ENCODE data around the gene UNC13D.

UNC13D gene

DNA sequence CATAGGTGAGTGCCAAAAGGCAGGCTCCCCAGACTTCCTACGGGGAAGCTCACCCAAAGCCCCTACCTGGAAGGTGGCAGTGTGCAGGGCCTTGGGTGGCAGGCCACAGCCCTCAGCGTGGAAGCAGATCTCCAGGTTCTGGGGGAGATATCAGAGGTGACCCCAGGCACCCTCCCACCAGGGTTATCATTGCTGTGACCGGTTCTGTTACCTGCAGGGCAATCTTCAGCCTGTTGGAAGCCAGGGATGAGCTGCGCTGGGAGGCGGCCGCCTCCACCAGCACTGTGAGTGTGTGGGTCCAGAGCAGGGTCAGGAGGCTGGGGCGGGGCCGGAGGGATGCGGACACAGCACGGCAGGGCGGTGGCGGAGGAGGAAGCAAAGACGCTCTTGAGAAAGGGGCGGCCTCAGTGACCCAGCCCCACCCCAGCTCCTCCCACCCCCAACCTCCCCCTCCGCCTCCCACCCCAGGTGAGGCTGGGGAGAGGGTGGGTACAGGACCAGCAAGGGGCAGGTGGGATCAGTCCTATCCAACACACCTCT, 13.1 kb downstream of the UNC13D start:
- H3K4me3 ChIP-seq (ENCODE audit: low read depth, low read length): no peak overlapping the region
- in situ Hi-C loops (cut with HindIII; ENCODE audit: low sequenced_read_pairs): no loop called here
- DNase-seq (ENCODE audit: low read depth, low spot score): no peak
- TF ChIP-seq, protein P1, sequence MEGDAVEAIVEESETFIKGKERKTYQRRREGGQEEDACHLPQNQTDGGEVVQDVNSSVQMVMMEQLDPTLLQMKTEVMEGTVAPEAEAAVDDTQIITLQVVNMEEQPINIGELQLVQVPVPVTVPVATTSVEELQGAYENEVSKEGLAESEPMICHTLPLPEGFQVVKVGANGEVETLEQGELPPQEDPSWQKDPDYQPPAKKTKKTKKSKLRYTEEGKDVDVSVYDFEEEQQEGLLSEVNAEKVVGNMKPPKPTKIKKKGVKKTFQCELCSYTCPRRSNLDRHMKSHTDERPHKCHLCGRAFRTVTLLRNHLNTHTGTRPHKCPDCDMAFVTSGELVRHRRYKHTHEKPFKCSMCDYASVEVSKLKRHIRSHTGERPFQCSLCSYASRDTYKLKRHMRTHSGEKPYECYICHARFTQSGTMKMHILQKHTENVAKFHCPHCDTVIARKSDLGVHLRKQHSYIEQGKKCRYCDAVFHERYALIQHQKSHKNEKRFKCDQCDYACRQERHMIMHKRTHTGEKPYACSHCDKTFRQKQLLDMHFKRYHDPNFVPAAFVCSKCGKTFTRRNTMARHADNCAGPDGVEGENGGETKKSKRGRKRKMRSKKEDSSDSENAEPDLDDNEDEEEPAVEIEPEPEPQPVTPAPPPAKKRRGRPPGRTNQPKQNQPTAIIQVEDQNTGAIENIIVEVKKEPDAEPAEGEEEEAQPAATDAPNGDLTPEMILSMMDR (IDR thresholded peaks at IDR 0.05; ENCODE audit: low read depth, low read length): no peak

DNA sequence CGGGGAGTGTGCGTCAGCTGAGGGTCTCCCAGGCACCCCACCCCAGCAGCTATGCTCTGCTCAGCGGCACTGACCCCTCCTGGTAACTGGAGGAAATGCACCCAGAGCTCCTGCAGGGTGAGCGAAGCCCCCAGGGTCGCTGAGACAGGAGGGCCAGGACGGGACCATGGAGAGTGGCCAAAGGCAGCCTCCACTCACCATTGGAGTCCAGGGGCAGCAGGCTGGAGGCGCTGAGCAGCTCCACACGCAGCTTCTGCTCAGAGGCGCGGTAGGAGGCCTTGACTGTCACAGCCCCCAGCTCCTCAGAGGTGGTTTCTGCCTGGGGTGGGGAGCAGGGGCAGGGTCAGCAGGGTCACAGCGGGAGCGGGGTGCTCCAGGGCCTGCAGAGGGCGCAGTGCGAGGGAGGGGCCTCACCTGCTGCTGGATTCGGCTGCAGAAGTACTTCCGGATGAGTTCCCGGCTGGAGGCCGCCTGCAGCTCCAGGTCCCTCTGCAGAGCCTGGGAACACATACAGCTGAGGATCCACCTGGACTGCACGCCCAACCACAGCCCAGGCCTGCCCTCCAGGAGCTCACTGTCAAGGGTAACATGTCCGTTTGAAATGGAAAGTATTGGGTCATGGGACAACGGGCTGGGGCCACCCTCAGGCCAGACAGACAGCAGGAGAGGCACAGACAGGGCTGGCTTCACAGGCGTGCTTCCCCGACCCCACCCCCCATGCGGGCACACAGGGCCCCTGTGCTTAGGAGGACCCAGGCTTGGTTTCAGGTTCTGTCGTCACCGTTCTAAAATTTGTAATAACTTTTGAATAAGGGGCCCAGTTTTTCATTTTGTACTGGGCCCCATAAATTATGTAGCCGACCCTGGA, 13.8 kb downstream of the UNC13D start:
- TF ChIP-seq, protein P1 (IDR thresholded peaks at IDR 0.05; ENCODE audit: low read depth, low read length): peak; percentile 67
- no peak for DNase-seq (ENCODE audit: low read depth, low spot score)
- in situ Hi-C loops (cut with HindIII; ENCODE audit: low sequenced_read_pairs): no loop called here
- H3K4me3 ChIP-seq (ENCODE audit: low read depth, low read length): no peak overlapping the region

DNA sequence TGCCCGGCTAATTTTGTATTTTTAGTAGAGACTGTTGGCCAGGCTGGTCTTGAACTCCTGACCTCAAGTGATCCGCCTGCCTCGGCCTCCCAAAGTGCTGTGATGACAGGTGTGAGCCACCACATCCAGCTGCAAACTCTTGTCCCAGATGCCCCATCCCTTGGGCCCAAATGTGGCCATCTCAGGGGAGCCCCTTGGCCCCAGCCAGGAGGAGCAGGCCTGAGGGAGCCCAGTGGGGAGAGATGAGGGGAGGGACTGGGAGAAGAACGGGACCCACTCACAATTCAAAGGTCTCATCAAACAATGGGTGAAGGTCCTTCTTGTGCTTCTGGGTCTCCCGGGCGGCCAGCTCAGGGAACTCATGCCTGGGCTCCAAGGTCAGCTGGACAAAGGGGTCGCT, 14.5 kb downstream of the UNC13D start:
- DNase-seq (ENCODE audit: low read depth, low spot score): no peak
- in situ Hi-C loops (cut with HindIII; ENCODE audit: low sequenced_read_pairs): no loop called here
- TF ChIP-seq, protein P1 (IDR thresholded peaks at IDR 0.05; ENCODE audit: low read depth, low read length): no peak

DNA sequence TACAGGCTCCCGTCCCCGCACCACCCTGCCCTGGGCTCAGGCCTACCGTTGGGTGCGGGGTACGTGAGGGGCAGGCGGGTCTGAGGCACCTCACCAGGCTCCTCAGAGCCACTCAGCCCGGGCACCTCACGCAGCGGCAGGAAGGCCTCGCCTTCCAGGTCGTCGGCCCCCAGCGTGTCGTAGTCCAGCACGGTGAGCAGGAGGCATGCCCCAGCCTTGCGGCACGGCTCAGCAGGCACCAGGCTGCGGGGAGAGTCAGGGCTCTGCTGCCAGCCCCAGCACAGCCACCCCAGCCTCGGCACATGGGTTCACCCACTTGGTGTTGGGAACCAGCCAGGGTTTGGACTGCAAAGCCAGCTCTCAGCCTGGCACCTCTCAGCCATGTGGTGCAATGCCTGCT, 15.5 kb downstream of the UNC13D start:
- in situ Hi-C loops (cut with HindIII; ENCODE audit: low sequenced_read_pairs): no loop called here
- no peak overlapping the region for H3K4me3 ChIP-seq (ENCODE audit: low read depth, low read length)
- TF ChIP-seq, protein P1 (IDR thresholded peaks at IDR 0.05; ENCODE audit: low read depth, low read length): no peak
- no peak for DNase-seq (ENCODE audit: low read depth, low spot score)

More for the DNA sequence above, 14.5 kb downstream of the UNC13D start:
- no peak overlapping the region for H3K4me3 ChIP-seq (ENCODE audit: low read depth, low read length)

DNA sequence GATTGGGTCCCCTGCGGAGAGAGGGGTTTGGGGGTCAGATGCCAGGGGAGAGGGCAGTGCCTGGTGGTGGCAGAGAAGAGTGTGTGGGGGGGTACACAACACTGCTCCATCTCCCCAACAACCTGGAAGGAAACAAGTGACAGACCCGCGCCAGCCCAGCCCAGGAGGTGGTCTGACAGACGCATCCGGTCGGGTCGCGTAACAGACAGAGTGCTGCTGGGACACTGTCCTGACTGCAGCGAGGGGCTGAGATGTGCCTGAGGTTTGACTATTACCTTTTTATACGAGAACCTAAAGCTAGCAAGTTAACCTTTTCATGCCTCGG, 16.2 kb downstream of the UNC13D start:
- H3K4me3 ChIP-seq (ENCODE audit: low read depth, low read length): no peak overlapping the region
- TF ChIP-seq, protein P1 (IDR thresholded peaks at IDR 0.05; ENCODE audit: low read depth, low read length): no peak
- no peak for DNase-seq (ENCODE audit: low read depth, low spot score)
- in situ Hi-C loops (cut with HindIII; ENCODE audit: low sequenced_read_pairs): no loop called here

DNA sequence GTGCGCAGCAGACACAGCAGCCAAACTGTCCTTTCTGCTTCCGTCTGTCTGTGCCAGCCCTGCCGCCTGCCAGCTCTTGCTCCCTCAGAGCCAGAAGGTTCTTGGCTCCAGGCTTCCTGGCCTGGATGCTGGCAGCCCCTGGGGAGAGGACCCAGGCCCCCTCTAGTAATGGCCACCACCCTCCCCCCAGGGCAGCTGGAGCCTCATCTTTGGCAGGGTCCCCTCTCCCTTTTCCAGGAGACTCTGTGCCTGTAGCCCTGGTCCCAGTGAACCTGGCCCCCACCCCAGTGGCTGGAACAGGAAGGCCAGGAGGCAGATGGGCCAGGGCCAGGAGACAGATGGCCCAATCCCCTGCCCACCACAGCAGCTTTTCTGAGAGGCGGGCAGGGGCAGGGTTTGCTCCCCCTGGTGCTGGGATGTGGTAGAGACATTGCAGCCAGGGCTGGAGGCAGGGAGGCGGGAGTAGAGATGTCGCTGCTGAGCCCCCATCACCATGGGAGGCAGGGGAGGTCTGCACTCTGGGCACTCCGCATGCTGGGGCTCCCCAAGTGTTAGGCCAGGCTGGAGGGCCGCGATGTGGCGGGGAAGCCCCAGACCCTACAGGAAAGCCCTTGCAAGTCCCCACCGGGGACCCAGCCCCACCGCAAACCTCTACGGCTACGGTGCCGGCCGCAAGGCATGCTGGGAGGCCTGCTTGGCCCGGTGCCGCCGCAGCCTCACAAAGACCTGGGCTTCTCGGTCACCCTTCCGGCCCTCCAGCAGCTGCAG, 16.7 kb downstream of the UNC13D start:
- DNase-seq (ENCODE audit: low read depth, low spot score): peak; percentile 55
- no peak overlapping the region for H3K4me3 ChIP-seq (ENCODE audit: low read depth, low read length)
- TF ChIP-seq, protein P1 (IDR thresholded peaks at IDR 0.05; ENCODE audit: low read depth, low read length): peak; percentile 85
- in situ Hi-C loops (cut with HindIII; ENCODE audit: low sequenced_read_pairs): no loop called here

Measured in astrocyte of the spinal cord (primary cell).